Measurements from ENCODE around the gene TAF12.
"Not testable (repeated sequence)": the region's sequence is repeated elsewhere in the genome, so short reads cannot be mapped to it uniquely, and the experiment has no call there.

Gene TAF12

GRCh38 chr1:28642847-28643635 lies at the start of gene TAF12:
Gene TAF12, minus strand, starts transcription at chr1:28643067. Its CDS starts 20,986 bp downstream, at chr1:28622081.
- peak; percentile 82 to 85 for DNase-seq (ENCODE audit: low read depth in 2 of 2)

GRCh38 chr1:28691627-28692026 lies 48.8 kb upstream of the TAF12 start:
- not testable (repeated sequence) for DNase-seq (ENCODE audit: low read depth in 2 of 2)

- no peak for DNase-seq (ENCODE audit: low read depth in 2 of 2)
These were observed 42.1 kb upstream of the TAF12 start for GRCh38 chr1:28684937-28685336.

- DNase-seq (ENCODE audit: low read depth in 2 of 2) = no peak
These were observed 40.0 kb upstream of the TAF12 start for GRCh38 chr1:28682840-28683239.

GRCh38 chr1:28680151-28680550 lies 37.3 kb upstream of the TAF12 start:
- DNase-seq (ENCODE audit: low read depth in 2 of 2) = no peak

GRCh38 chr1:28675924-28676257 lies 33.0 kb upstream of the TAF12 start:
- DNase-seq (ENCODE audit: low read depth in 2 of 2) = no peak

GRCh38 chr1:28672971-28673370 lies 30.1 kb upstream of the TAF12 start:
- DNase-seq (ENCODE audit: low read depth in 2 of 2) = not testable (repeated sequence)

GRCh38 chr1:28671254-28671780 lies 28.4 kb upstream of the TAF12 start:
- no peak for DNase-seq (ENCODE audit: low read depth in 2 of 2)

GRCh38 chr1:28668956-28669723 lies 26.3 kb upstream of the TAF12 start:
- DNase-seq (ENCODE audit: low read depth in 2 of 2) = peak; percentile 58 to 63

GRCh38 chr1:28668191-28668955 lies 25.5 kb upstream of the TAF12 start, which contains the start of gene GMEB1:
Gene GMEB1, plus strand, starts transcription at chr1:28668784. Its CDS starts 14,829 bp downstream, at chr1:28683613.
- peak; percentile 76 to 82 for DNase-seq (ENCODE audit: low read depth in 2 of 2)

- no peak for DNase-seq (ENCODE audit: low read depth in 2 of 2)
These were observed 23.9 kb upstream of the TAF12 start for GRCh38 chr1:28666806-28667205.

- no peak for DNase-seq (ENCODE audit: low read depth in 2 of 2)
These were observed 21.1 kb upstream of the TAF12 start for GRCh38 chr1:28663871-28664470.

- DNase-seq (ENCODE audit: low read depth in 2 of 2) = no peak
These were observed 13.5 kb upstream of the TAF12 start for GRCh38 chr1:28656335-28656734.

GRCh38 chr1:28655448-28656311 lies 12.8 kb upstream of the TAF12 start:
- DNase-seq (ENCODE audit: low read depth in 2 of 2) = not testable (repeated sequence)

- DNase-seq (ENCODE audit: low read depth in 2 of 2) = not testable (repeated sequence)
These were observed 11.0 kb upstream of the TAF12 start for GRCh38 chr1:28653870-28654269.

- DNase-seq (ENCODE audit: low read depth in 2 of 2) = not testable (repeated sequence)
These were observed 10.2 kb upstream of the TAF12 start for GRCh38 chr1:28653063-28653462.

GRCh38 chr1:28648474-28649198 lies 5.8 kb upstream of the TAF12 start, which contains the start of gene RNU11:
Gene RNU11, plus strand, starts transcription at chr1:28648600.
- DNase-seq (ENCODE audit: low read depth in 2 of 2) = peak; percentile 74 to 82

GRCh38 chr1:28648008-28648473 lies 5.2 kb upstream of the TAF12 start:
- DNase-seq (ENCODE audit: low read depth in 2 of 2) = peak; percentile 69 to 86

- no peak for DNase-seq (ENCODE audit: low read depth in 2 of 2)
These were observed 3.2 kb upstream of the TAF12 start for GRCh38 chr1:28646040-28646439.

GRCh38 chr1:28645406-28645805 lies 2.5 kb upstream of the TAF12 start:
- not testable (repeated sequence) for DNase-seq (ENCODE audit: low read depth in 2 of 2)
